Left ventricle myocardium inferior (tissue), 1 donor: Measurements from ENCODE around the gene ZNF648. TPM values are rescaled to one million over a fixed set of nuclear protein-coding genes. Genes with fewer than 3 reads are reported as not detected.
A peak's percentile ranks its signal among the peaks of the same experiment; 100 is the strongest.
"Not testable (repeated sequence)": the region's sequence is repeated elsewhere in the genome, so short reads cannot be mapped to it uniquely, and the experiment has no call there.

Experiments
- DNase-seq: peaks from one replicate; pipeline ENCODE4 v3.0.0-alpha.2; 2020
- H3K27ac ChIP-seq: fragments of 200-600 bp; replicated peaks from 2 replicates; pipeline ENCODE4 v1.8.0; 2021
- H3K27me3 ChIP-seq: fragments of 200-600 bp; 2 replicates; pipeline ENCODE4 v1.8.0; 2021; ENCODE audit warnings: low read depth
- H3K36me3 ChIP-seq: fragments of 200-600 bp; 2 replicates; pipeline ENCODE4 v1.8.0; 2021
- H3K4me1 ChIP-seq: fragments of 200-600 bp; 2 replicates; pipeline ENCODE4 v1.8.0; 2021
- H3K4me3 ChIP-seq: fragments of 200-600 bp; 2 replicates; pipeline ENCODE4 v1.8.0; 2021; ENCODE audit warnings: mild to moderate bottlenecking, moderate library complexity
- H3K9me3 ChIP-seq: fragments of 200-600 bp; replicated peaks from 2 replicates; pipeline ENCODE4 v1.8.0; 2021
- CTCF ChIP-seq: fragments of 200-600 bp; IDR thresholded peaks from 2 replicates; pipeline ENCODE4 v1.8.0; 2021; ENCODE audit warnings: antibody characterized with exemption, mild to moderate bottlenecking, borderline replicate concordance
- intact Hi-C: fragments of 100-400 bp; cut with micrococcal nuclease; formaldehyde crosslinking; loops from one replicate; pipeline ENCODE4 v1.11.0; 2022
- total RNA-seq: library from RNA; stranded (reverse); fragmentation: NEBNext Ultra II Directional; extraction: Animal tissue kit (Norgen Biotek cat#: 25700); gene quantifications from one replicate; pipeline ENCODE4 v1.2.1, GENCODE V29; 2021
- donor health status: DM: no; HTN: yes; CAD: no; lungs with severe emphysema.

ZNF648 gene
- total RNA-seq, 1 donor from 2014 or later, result not detected

GRCh38 chr1:182029002-182029378 lies 32.5 kb downstream of the ZNF648 start:
- intact Hi-C loops, result no loop called here
- Histone ChIP-seq H3K27ac (peak overlapping the region; percentile 83), H3K9me3 (no peaks in the 10 kb centered on the region), H3K4me3 (peak overlapping the region; percentile 79), H3K36me3 (no peaks in the 10 kb centered on the region), H3K4me1 (peaks cover 14% of the 10 kb centered on the region), H3K27me3 (no peaks in the 10 kb centered on the region)
- no peak for TF ChIP-seq CTCF
- DNase-seq, result no peak

GRCh38 chr1:182015360-182015759 lies 46.2 kb downstream of the ZNF648 start:
- Histone ChIP-seq H3K27me3 (no peaks in the 10 kb centered on the region), H3K4me3 (no peak overlapping the region), H3K9me3 (peaks cover 29% of the 10 kb centered on the region), H3K36me3 (no peaks in the 10 kb centered on the region), H3K4me1 (no peaks in the 10 kb centered on the region), H3K27ac (no peak overlapping the region)
- intact Hi-C loops, result no loop called here
- no peak for DNase-seq
- TF ChIP-seq CTCF, result peak; percentile 46

- intact Hi-C loops, H3K36me3 ChIP-seq, H3K4me1 ChIP-seq, DNase-seq, H3K4me3 ChIP-seq, H3K27me3 ChIP-seq, H3K27ac ChIP-seq: not testable (repeated sequence)
- H3K9me3 ChIP-seq, result peaks cover 52% of the 10 kb centered on the region
Observed at GRCh38 chr1:182010800-182011370, 50.6 kb downstream of the ZNF648 start.

GRCh38 chr1:182005398-182005797 lies 56.1 kb downstream of the ZNF648 start:
- H3K4me1 ChIP-seq, result peaks cover 12% of the 10 kb centered on the region
- H3K36me3 ChIP-seq, H3K27ac ChIP-seq, H3K4me3 ChIP-seq, intact Hi-C loops, DNase-seq, H3K27me3 ChIP-seq: not testable (repeated sequence)
- H3K9me3 ChIP-seq, result peaks cover 37% of the 10 kb centered on the region

GRCh38 chr1:182004601-182005000 lies 56.9 kb downstream of the ZNF648 start:
- peaks cover 12% of the 10 kb centered on the region for H3K4me1 ChIP-seq
- DNase-seq, result no peak
- no peaks in the 10 kb centered on the region for H3K27me3 ChIP-seq
- peak overlapping the region; percentile 82 for H3K27ac ChIP-seq
- H3K36me3 ChIP-seq, result no peaks in the 10 kb centered on the region
- peaks cover 32% of the 10 kb centered on the region for H3K9me3 ChIP-seq
- H3K4me3 ChIP-seq, result peak overlapping the region; percentile 2
- intact Hi-C loops, result no loop called here
- TF ChIP-seq CTCF, result no peak
